Measurements from ENCODE around the gene TRAPPC10. TPM values are rescaled to one million over a fixed set of nuclear protein-coding genes. Genes with fewer than 3 reads are reported as not detected.

Gene TRAPPC10
- total and polyA plus RNA-seq, 2 of the 8 experiments (the other 6 are each of a cell fraction or from before 2014, with no cell fraction given) = 18.5 to 29.8 TPM

DNA sequence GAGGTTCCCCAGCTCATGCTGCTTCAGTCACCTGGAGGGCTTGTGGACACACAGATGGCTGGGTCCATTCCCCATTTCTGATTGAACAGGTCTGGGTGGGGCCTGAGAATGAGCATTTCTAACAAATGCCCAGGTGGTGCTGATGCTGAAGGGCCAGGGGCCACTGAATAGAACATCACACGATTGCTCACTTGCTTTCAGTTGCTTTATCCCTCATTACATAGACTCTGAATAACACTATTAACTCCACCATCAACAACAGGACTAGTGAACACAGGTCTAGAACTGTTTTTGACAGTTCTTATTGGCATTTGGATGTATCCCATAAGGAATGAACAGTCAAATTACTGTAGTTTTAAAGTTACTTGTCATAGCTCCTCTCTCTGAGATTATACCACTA lies 12.1 kb downstream of the TRAPPC10 start:
- Histone ChIP-seq H3K9me3 (ENCODE audit: insufficient read depth in 2 of 2, low read depth in 1 of 2, low read length in 1 of 2) (no peaks in the 10 kb centered on the region), H2BK5ac (ENCODE audit: low read depth, low read length) (no peak overlapping the region), H4K8ac (ENCODE audit: extremely low read depth, insufficient read depth, low read length) (no peak overlapping the region), H3K4ac (replicated peaks; ENCODE audit: insufficient read length, low read depth, low read length) (no peak overlapping the region), H3K4me1 (replicated peaks in 1 of 4; ENCODE audit: control insufficient read depth in 3 of 4, insufficient read depth in 4 of 4, low read length in 3 of 4) (peaks cover 3 to 15% (median 10%) of the 10 kb centered on the region in 4 experiments), H3K14ac (ENCODE audit: insufficient read length) (no peak overlapping the region), H4K20me1 (replicated peaks in 1 of 2; ENCODE audit: control insufficient read depth in 1 of 2, insufficient read depth in 2 of 2, low read length in 2 of 2) (peaks cover 15 to 26% of the 10 kb centered on the region in 2 experiments), H3K23me2 (ENCODE audit: low read depth, low read length) (no peaks in the 10 kb centered on the region; the same call in 1 of the 2 replicates), H3K27ac (ENCODE audit: low read depth, low read length) (no peak overlapping the region), H3K18ac (ENCODE audit: extremely low read depth, low read length) (no peak overlapping the region), H4K5ac (ENCODE audit: insufficient read length, low read depth, low read length) (no peak overlapping the region), H3K36me3 (ENCODE audit: control insufficient read depth in 2 of 4, insufficient read depth in 4 of 4, low read length in 3 of 4) (no peaks in the 10 kb centered on the region; a peak in 1 of 8 replicates), H4K91ac (replicated peaks; ENCODE audit: insufficient read length, low read length) (no peak overlapping the region), H3K79me2 (ENCODE audit: control insufficient read depth in 1 of 2, insufficient read depth in 2 of 2, low read length in 2 of 2) (peaks cover 30 to 96% of the 10 kb centered on the region in 2 experiments), H2BK20ac (ENCODE audit: low read length) (no peak overlapping the region), H3K79me1 (ENCODE audit: low read depth, low read length) (peaks cover 16% of the 10 kb centered on the region), H2BK120ac (replicated peaks; ENCODE audit: low read depth, low read length) (no peak overlapping the region), H3K4me2 (ENCODE audit: insufficient read depth in 1 of 2, low read depth in 2 of 2, low read length in 2 of 2) (no peak overlapping the region; a peak in 1 of 4 replicates), H3K9ac (replicated peaks in 1 of 4; ENCODE audit: extremely low read depth in 1 of 4, low read depth in 3 of 4, low read length in 3 of 4) (no peak overlapping the region), H2AK5ac (ENCODE audit: low read depth, low read length) (no peak overlapping the region), H2BK15ac (ENCODE audit: low read length) (no peak overlapping the region), H2BK12ac (ENCODE audit: low read depth, low read length) (no peak overlapping the region), H3K56ac (replicated peaks; ENCODE audit: insufficient read length, low read depth, low read length) (no peak overlapping the region), H2AFZ (ENCODE audit: low read length) (no peak overlapping the region), H3K27me3 (replicated peaks in 1 of 4; ENCODE audit: control insufficient read depth in 3 of 4, extremely low read depth in 1 of 4, insufficient read depth in 3 of 4, low read length in 3 of 4) (no peaks in the 10 kb centered on the region), H3K4me3 (ENCODE audit: extremely low read depth in 1 of 4, insufficient read depth in 2 of 4, low read depth in 3 of 4, low read length in 4 of 4) (no peak overlapping the region), H3K23ac (ENCODE audit: insufficient read length) (no peak overlapping the region)
- FAIRE-seq (no peak), DNase-seq (ENCODE audit: low read depth in 1 of 2, low spot score in 2 of 2) (no peak)
- ChIA-PET CTCF (ENCODE audit: partially characterized antibody) (interaction anchor here (1.1 kb wide), 1 partner anchor 85 kb away, joined by 3 read pairs; no protein-coding TSS in a partner anchor), POLR2A (ENCODE audit: partially characterized antibody) (interaction anchor here (1.9 to 2.8 kb wide), 2 partner anchors 9 to 11 kb away, joined by 6 to 8 read pairs; no protein-coding TSS in a partner anchor)
- 96% methylated on average over 1 of the region's 1 CpG; no CpG with 5 or more reads in 1 of the 2 experiments for WGBS, 2 experiments (ENCODE audit: extremely low coverage in 1 of 2, insufficient coverage in 1 of 2, insufficient read length in 1 of 2, insufficient replicate concordance in 2 of 2, low coverage in 1 of 2, low lambda C conversion rate in 2 of 2, missing lambda C conversion rate in 1 of 2)
- TF ChIP-seq JUN (IDR thresholded peaks at IDR 0.05; ENCODE audit: low read depth, low read length) = no peak
